ENCODE measurements around the gene ACOX1. TPM values are rescaled to one million over a fixed set of nuclear protein-coding genes. Genes with fewer than 3 reads are reported as not detected.
A peak's percentile ranks its signal among the peaks of the same experiment; 100 is the strongest.

The ACOX1 gene
- total and polyA plus RNA-seq, 2 of the 13 experiments (the other 11 are each of a cell fraction or from before 2014, with no cell fraction given) = 86.4 to 120 TPM

GRCh38 chr17:75892556-75893224 lies 86.3 kb downstream of the ACOX1 start (continued):
- TF ChIP-seq ZBTB14 (CRISPR knock-in tag; IDR thresholded peaks at IDR 0.05) (0 out of 2 replicates have a peak, but pooled peaks have one; percentile 30), KDM5A (IDR thresholded peaks at IDR 0.05; ENCODE audit: borderline replicate concordance, low read length) (no peak), DMAP1 (CRISPR knock-in tag; IDR thresholded peaks at IDR 0.05) (peak; percentile 51; the same call in 1 of the 2 replicates), ZNF792 (CRISPR knock-in tag; IDR thresholded peaks at IDR 0.05) (no peak), BORCS8-MEF2B (CRISPR knock-in tag; IDR thresholded peaks at IDR 0.05) (no peak), ZMAT5 (CRISPR knock-in tag; IDR thresholded peaks at IDR 0.05; ENCODE audit: borderline replicate concordance, low read depth) (no peak), CENPX (CRISPR knock-in tag; IDR thresholded peaks at IDR 0.05) (no peak), PAXIP1 (CRISPR knock-in tag; conservative IDR thresholded peaks at IDR 0.05) (0 out of 2 replicates have a peak, but pooled peaks have one; percentile 34), TFDP1 (CRISPR knock-in tag; IDR thresholded peaks at IDR 0.05; ENCODE audit: borderline replicate concordance) (peak; percentile 40; the same call in 1 of the 2 replicates), SP1 (IDR thresholded peaks at IDR 0.05) (no peak), SP1 (CRISPR knock-in tag; IDR thresholded peaks at IDR 0.05) (peak; percentile 35; the same call in 1 of the 2 replicates), ZNF354B (CRISPR knock-in tag; IDR thresholded peaks at IDR 0.05) (peak; percentile 93; the same call in 1 of the 2 replicates), NR1H2 (CRISPR knock-in tag; IDR thresholded peaks at IDR 0.05; ENCODE audit: borderline replicate concordance, low read depth) (peak; percentile 64), MTF1 (CRISPR knock-in tag; IDR thresholded peaks at IDR 0.05) (no peak), NFE2L2 (IDR thresholded peaks at IDR 0.05; ENCODE audit: low read length) (no peak), WIZ (CRISPR knock-in tag; IDR thresholded peaks at IDR 0.05) (0 out of 2 replicates have a peak, but pooled peaks have one; percentile 39), RBAK (CRISPR knock-in tag; IDR thresholded peaks at IDR 0.05) (0 out of 2 replicates have a peak, but pooled peaks have one; percentile 22), ZNF383 (CRISPR knock-in tag; IDR thresholded peaks at IDR 0.05; ENCODE audit: borderline replicate concordance) (no peak), ZNF362 (CRISPR knock-in tag; IDR thresholded peaks at IDR 0.05; ENCODE audit: borderline replicate concordance) (no peak)
